Progenitor cell of endocrine pancreas (in vitro differentiated cells): ENCODE data around the gene MS4A7. TPM values are rescaled to one million over a fixed set of nuclear protein-coding genes. Genes with fewer than 3 reads are reported as not detected.

Experiments
- DNase-seq: peaks from one replicate; pipeline ENCODE4 v3.0.0; 2021; ENCODE audit warnings: low spot score; ENCODE audit not compliant: unreplicated experiment
- H3K27ac Mint-ChIP-seq: 2 replicates; pipeline ENCODE4 v1.8.0; 2021; ENCODE audit warnings: mild to moderate bottlenecking, moderate library complexity, mixed read lengths
- H3K27me3 Mint-ChIP-seq: 2 replicates; pipeline ENCODE4 v1.8.0; 2021; ENCODE audit warnings: mixed read lengths
- H3K36me3 Mint-ChIP-seq: 2 replicates; pipeline ENCODE4 v1.8.0; 2022; ENCODE audit warnings: mixed read lengths; ENCODE audit not compliant: insufficient read depth
- H3K4me1 Mint-ChIP-seq: 2 replicates; pipeline ENCODE4 v1.8.0; 2021; ENCODE audit warnings: low read depth, mixed read lengths
- H3K4me3 Mint-ChIP-seq: 2 replicates; pipeline ENCODE4 v1.8.0; 2021; ENCODE audit warnings: low read depth, mild to moderate bottlenecking, moderate library complexity, mixed read lengths
- H3K9me3 Mint-ChIP-seq: 2 replicates; pipeline ENCODE4 v1.8.0; 2021; ENCODE audit warnings: low read depth, mixed read lengths
- total RNA-seq: library from RNA; stranded (reverse); gene quantifications from 2 replicates; pipeline ENCODE4 v1.2.1, GENCODE V29; 2021
- TF ChIP-seq, protein P1 (sequence below): fragments of 200-600 bp; sonication (generic); IDR thresholded peaks from one replicate; pipeline ENCODE4 v1.5.0; 2021; ENCODE audit warnings: antibody characterized with exemption, mild to moderate bottlenecking; ENCODE audit not compliant: unreplicated experiment

MS4A7 gene
- total RNA-seq, 1 donor from 2014 or later: not detected

DNA sequence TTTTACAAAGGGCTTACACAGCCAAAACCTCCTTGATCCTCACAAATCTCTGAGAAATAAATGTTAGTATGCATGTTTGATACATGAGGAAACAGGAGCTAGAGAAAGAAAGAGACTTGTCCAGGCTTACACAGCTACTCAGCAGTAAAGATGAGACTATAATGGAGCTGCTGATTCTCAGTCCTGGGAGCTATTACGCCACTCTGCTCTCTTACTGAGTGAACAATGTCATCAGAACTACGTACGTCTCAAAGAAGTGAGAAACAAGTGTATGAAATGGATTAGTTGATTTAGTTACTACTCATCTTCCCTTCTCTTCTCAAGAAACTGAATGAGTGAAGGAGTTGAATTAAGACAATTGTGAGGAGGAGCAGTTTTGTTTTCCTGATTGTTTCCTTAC is 39.0 kb upstream of the MS4A7 start:
- Mint-ChIP-seq H3K27ac (no peak overlapping the region), H3K36me3 (no peaks in the 10 kb centered on the region), H3K4me3 (no peak overlapping the region), H3K27me3 (peaks cover 30% of the 10 kb centered on the region), H3K9me3 (no peaks in the 10 kb centered on the region), H3K4me1 (peaks cover 8% of the 10 kb centered on the region)
- TF ChIP-seq, protein P1, sequence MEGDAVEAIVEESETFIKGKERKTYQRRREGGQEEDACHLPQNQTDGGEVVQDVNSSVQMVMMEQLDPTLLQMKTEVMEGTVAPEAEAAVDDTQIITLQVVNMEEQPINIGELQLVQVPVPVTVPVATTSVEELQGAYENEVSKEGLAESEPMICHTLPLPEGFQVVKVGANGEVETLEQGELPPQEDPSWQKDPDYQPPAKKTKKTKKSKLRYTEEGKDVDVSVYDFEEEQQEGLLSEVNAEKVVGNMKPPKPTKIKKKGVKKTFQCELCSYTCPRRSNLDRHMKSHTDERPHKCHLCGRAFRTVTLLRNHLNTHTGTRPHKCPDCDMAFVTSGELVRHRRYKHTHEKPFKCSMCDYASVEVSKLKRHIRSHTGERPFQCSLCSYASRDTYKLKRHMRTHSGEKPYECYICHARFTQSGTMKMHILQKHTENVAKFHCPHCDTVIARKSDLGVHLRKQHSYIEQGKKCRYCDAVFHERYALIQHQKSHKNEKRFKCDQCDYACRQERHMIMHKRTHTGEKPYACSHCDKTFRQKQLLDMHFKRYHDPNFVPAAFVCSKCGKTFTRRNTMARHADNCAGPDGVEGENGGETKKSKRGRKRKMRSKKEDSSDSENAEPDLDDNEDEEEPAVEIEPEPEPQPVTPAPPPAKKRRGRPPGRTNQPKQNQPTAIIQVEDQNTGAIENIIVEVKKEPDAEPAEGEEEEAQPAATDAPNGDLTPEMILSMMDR: no peak
- no peak for DNase-seq

DNA sequence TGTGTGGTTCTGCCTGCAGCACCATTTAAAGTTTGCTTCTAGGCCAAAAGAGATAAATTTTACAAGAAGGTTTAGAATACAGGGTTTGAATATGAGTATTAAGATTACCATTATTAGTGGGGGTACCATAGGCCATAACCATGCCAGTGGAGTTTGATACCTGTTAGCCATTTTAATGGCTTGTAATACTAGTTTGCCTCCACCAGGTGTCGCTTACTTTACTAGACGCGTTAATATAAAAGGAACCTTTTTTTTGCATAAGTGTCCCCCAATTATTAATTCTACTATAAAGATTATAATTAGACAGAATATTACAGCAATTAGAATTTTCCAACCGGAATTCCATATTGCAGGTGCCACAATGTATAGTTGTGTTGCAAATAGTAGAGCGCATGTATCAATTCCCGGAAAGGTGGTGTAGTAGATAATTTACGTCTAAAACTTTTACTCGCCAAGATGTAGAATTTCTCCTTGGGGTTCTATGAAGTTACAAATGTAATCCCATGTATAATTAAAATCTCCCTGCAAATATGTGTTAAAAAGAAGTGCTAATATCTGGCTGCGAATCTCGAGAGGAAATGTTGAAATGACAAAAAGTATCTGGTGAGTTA is 35.1 kb upstream of the MS4A7 start:
- H3K27me3 Mint-ChIP-seq: peaks cover 26% of the 10 kb centered on the region
- no peak for DNase-seq
- H3K9me3 Mint-ChIP-seq: no peaks in the 10 kb centered on the region
- no peaks in the 10 kb centered on the region for H3K36me3 Mint-ChIP-seq
- H3K4me1 Mint-ChIP-seq: peaks cover 2% of the 10 kb centered on the region
- TF ChIP-seq, protein P1: peak; percentile 67
- H3K27ac Mint-ChIP-seq: no peak overlapping the region
- no peak overlapping the region for H3K4me3 Mint-ChIP-seq

DNA sequence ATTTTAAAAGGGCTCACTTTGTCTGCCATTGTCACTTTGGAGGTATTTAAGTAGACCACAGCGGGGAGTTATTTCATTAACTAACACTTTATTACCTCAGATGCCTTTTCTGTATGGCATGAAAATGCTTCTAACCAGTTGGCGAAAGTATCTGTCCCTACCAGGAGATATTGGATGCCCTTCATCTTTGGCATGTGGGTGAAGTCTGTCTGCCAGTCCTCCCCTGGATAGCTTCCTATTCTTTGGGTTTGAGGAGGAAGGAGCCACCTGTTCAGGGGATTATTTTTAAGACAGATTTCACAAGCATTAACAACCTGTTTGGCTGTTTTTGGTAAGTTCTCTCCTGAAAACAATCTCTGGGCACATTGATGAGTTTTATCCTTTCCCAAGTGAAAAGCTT is 34.2 kb upstream of the MS4A7 start:
- Mint-ChIP-seq H3K36me3 (peaks cover 1% of the 10 kb centered on the region), H3K27me3 (peaks cover 21% of the 10 kb centered on the region), H3K4me3 (no peak overlapping the region), H3K9me3 (no peaks in the 10 kb centered on the region), H3K27ac (no peak overlapping the region), H3K4me1 (peaks cover 2% of the 10 kb centered on the region)
- TF ChIP-seq, protein P1: no peak
- DNase-seq: no peak

DNA sequence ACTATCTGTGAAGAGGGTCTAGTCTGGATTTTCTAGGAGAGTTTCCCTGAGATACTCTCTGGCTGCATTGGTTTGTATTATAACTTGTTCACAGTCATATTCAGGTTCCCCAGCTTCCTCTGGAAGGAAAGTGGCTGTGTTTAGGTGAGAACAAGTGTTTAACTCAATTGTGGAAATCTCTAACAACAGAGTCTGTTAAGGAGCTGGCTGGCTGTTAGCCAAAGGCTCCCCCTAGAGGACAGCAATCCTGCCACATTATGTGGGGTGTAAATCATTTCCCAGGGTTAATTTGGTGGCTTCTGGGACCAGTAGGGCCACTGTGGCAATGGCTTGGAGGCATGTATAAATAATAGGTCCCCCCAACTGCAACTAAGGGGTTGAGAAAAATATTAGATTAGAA is 32.8 kb upstream of the MS4A7 start:
- H3K27me3 Mint-ChIP-seq: peaks cover 18% of the 10 kb centered on the region
- H3K36me3 Mint-ChIP-seq: peaks cover 1% of the 10 kb centered on the region
- no peak for DNase-seq
- no peak overlapping the region for H3K4me3 Mint-ChIP-seq
- peaks cover 1% of the 10 kb centered on the region for H3K4me1 Mint-ChIP-seq
- TF ChIP-seq, protein P1: peak; percentile 54
- H3K9me3 Mint-ChIP-seq: peaks cover 6% of the 10 kb centered on the region
- H3K27ac Mint-ChIP-seq: no peak overlapping the region

DNA sequence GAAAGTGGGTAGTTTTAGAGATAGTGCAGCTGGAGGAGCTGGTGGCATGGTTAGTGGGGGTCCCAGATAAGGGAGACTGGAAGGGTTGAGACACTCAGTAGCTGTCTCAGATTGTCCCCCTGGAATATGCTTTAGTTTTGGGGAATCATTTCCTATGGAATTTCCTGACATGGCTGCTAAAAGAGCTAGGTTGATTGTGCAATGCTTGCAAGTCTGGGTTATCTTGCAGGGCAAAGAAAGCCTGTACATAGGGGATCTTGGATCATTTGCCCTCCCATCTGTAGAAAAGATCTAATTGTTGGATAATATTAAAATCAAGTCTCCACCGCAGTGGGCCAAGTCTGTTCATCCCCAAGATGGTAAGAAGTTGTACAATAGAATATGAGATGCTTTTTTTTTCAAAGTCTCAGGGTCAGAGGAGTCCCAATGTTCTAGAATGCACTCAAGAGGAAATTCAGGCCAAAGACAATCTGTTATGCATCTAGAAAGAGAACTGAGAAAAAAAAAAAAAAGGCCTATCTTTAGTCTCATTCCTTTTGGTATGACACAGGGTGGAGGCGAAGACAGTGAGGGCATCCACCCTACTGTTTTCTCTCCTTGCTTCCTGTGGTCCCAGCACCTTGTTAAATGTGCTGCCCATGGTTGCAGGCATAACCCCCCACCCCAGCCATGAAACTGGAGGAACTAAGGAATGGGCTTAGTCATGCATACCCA is 31.1 kb upstream of the MS4A7 start:
- H3K4me1 Mint-ChIP-seq: peaks cover 12% of the 10 kb centered on the region

More for the DNA sequence above, 31.1 kb upstream of the MS4A7 start:
- Mint-ChIP-seq H3K4me3 (no peak overlapping the region), H3K36me3 (peaks cover 1% of the 10 kb centered on the region), H3K27ac (no peak overlapping the region), H3K9me3 (peaks cover 6% of the 10 kb centered on the region), H3K27me3 (peaks cover 12% of the 10 kb centered on the region)
- TF ChIP-seq, protein P1: no peak
- DNase-seq: no peak
